ENCODE measurements around the gene GFPT2.

GFPT2 gene

GRCh38 chr5:180350711-180351465 is 2.2 kb downstream of the GFPT2 start:
- no peak for DNase-seq

GRCh38 chr5:180350296-180350695 is 2.8 kb downstream of the GFPT2 start:
- no peak for DNase-seq

- DNase-seq: no peak
Measured at GRCh38 chr5:180349391-180349790, 3.7 kb downstream of the GFPT2 start.

- no peak for DNase-seq
Measured at GRCh38 chr5:180348336-180348735, 4.8 kb downstream of the GFPT2 start.

GRCh38 chr5:180347702-180348101 is 5.4 kb downstream of the GFPT2 start:
- DNase-seq: no peak

GRCh38 chr5:180346358-180346757 is 6.8 kb downstream of the GFPT2 start:
- DNase-seq: no peak

GRCh38 chr5:180345781-180346180 is 7.4 kb downstream of the GFPT2 start:
- no peak for DNase-seq

GRCh38 chr5:180345186-180345585 is 8.0 kb downstream of the GFPT2 start:
- DNase-seq: no peak

- DNase-seq: no peak
Measured at GRCh38 chr5:180344696-180344999, 8.5 kb downstream of the GFPT2 start.

- no peak for DNase-seq
Measured at GRCh38 chr5:180343831-180344695, 9.1 kb downstream of the GFPT2 start.

GRCh38 chr5:180343110-180343830 is 9.9 kb downstream of the GFPT2 start:
- no peak for DNase-seq

GRCh38 chr5:180341595-180341994 is 11.5 kb downstream of the GFPT2 start:
- no peak for DNase-seq

- DNase-seq: no peak
Measured at GRCh38 chr5:180340856-180341255, 12.3 kb downstream of the GFPT2 start.

GRCh38 chr5:180339583-180340183 is 13.5 kb downstream of the GFPT2 start:
- DNase-seq: no peak

GRCh38 chr5:180338001-180338707 is 15.0 kb downstream of the GFPT2 start:
- no peak for DNase-seq

- DNase-seq: no peak
Measured at GRCh38 chr5:180336234-180337020, 16.7 kb downstream of the GFPT2 start.

GRCh38 chr5:180335614-180336233 is 17.4 kb downstream of the GFPT2 start:
- no peak for DNase-seq

- no peak for DNase-seq
Measured at GRCh38 chr5:180334751-180335613, 18.2 kb downstream of the GFPT2 start.

- DNase-seq: no peak
Measured at GRCh38 chr5:180334176-180334575, 19.0 kb downstream of the GFPT2 start.

- no peak for DNase-seq
Measured at GRCh38 chr5:180333661-180334060, 19.5 kb downstream of the GFPT2 start.
